H1 (cell line): ENCODE results near the gene SHQ1. TPM values are rescaled to one million over a fixed set of nuclear protein-coding genes. Genes with fewer than 3 reads are reported as not detected.

Experiments
- CTCF ChIA-PET: fragments of 300-600 bp; sonication (Branson Sonifier 250); formaldehyde crosslinking; loops from one replicate; lab custom pipeline; 2021; ENCODE audit not compliant: partially characterized antibody; lab: Charles Lee
- POLR2A ChIA-PET: fragments of 300-600 bp; sonication (Branson Sonifier 250); formaldehyde crosslinking; loops from one replicate; lab custom pipeline; 2021; ENCODE audit warnings: inconsistent platforms; ENCODE audit not compliant: partially characterized antibody; lab: Charles Lee
- DNase-seq, 2 experiments: peaks; one replicate each; pipeline versions ENCODE4 v3.0.0 to v3.0.0-alpha.2; 2010 to 2022; ENCODE audit warnings: low spot score in 2 of 2, low read depth in 1 of 2, mixed read lengths in 1 of 2
- FAIRE-seq: peaks from 2 replicates; lab custom pipeline; 2011; peaks lifted over from hg19 to GRCh38; lab: Jason Lieb, UNC
- H2AFZ ChIP-seq: 2 replicates; pipeline ENCODE4 v1.8.1; 2012; ENCODE audit warnings: low read length, inconsistent platforms
- H2AK5ac ChIP-seq: 2 replicates; pipeline ENCODE4 v1.6.1; 2013; ENCODE audit warnings: low read depth, low read length
- H2BK120ac ChIP-seq: replicated peaks from 2 replicates; pipeline ENCODE3; 2013; ENCODE audit warnings: low read depth, low read length, inconsistent platforms
- H2BK12ac ChIP-seq: 2 replicates; pipeline ENCODE4 v1.6.1; 2013; ENCODE audit warnings: low read depth, low read length
- H2BK15ac ChIP-seq: 2 replicates; pipeline ENCODE4 v1.6.1; 2013; ENCODE audit warnings: low read length
- H2BK20ac ChIP-seq: 2 replicates; pipeline ENCODE4 v1.6.1; 2013; ENCODE audit warnings: low read length
- H2BK5ac ChIP-seq: 2 replicates; pipeline ENCODE4 v1.6.1; 2013; ENCODE audit warnings: low read depth, low read length
- H3K14ac ChIP-seq: 2 replicates; pipeline ENCODE4 v1.6.1; 2013; ENCODE audit warnings: inconsistent platforms; ENCODE audit not compliant: insufficient read length
- H3K18ac ChIP-seq: 2 replicates; pipeline ENCODE4 v1.6.1; 2013; ENCODE audit warnings: low read length; ENCODE audit errors: extremely low read depth
- H3K23ac ChIP-seq: 2 replicates; pipeline ENCODE4 v1.6.1; 2013; ENCODE audit warnings: inconsistent platforms; ENCODE audit not compliant: insufficient read length
- H3K23me2 ChIP-seq: 2 replicates; pipeline ENCODE4 v1.6.1; 2013; ENCODE audit warnings: low read depth, low read length
- H3K27ac ChIP-seq: 2 replicates; pipeline ENCODE4 v1.6.1; 2011; ENCODE audit warnings: low read depth, low read length, inconsistent platforms
- H3K27me3 ChIP-seq, 4 experiments: replicated peaks in 1 of 4; 1 replicate in 1 of 4; 2 replicates in 3 of 4; pipeline versions ENCODE4 v1.6.1 to v1.8.1; 2011 to 2013; ENCODE audit warnings: low read length in 3 of 4, mild to moderate bottlenecking in 3 of 4, inconsistent platforms in 2 of 4, mixed read lengths in 2 of 4, moderate library complexity in 1 of 4; ENCODE audit not compliant: control insufficient read depth in 3 of 4, insufficient read depth in 3 of 4; ENCODE audit errors: extremely low read depth in 1 of 4
- H3K36me3 ChIP-seq, 4 experiments: 2 replicates each; pipeline versions ENCODE4 v1.6.1 to v1.8.1; 2011 to 2013; ENCODE audit warnings: mild to moderate bottlenecking in 4 of 4, low read length in 3 of 4, moderate library complexity in 2 of 4, control low read depth in 1 of 4, inconsistent platforms in 1 of 4; ENCODE audit not compliant: insufficient read depth in 4 of 4, control insufficient read depth in 2 of 4
- H3K4ac ChIP-seq: replicated peaks from 2 replicates; pipeline ENCODE3; 2013; ENCODE audit warnings: low read length, low read depth, mixed read lengths, inconsistent platforms; ENCODE audit not compliant: insufficient read length
- H3K4me1 ChIP-seq, 4 experiments: replicated peaks in 1 of 4; 1 replicate in 1 of 4; 2 replicates in 3 of 4; pipeline versions ENCODE4 v1.6.1 to v1.8.1; 2011 to 2013; ENCODE audit warnings: low read length in 3 of 4, inconsistent platforms in 2 of 4, mixed read lengths in 1 of 4; ENCODE audit not compliant: insufficient read depth in 4 of 4, control insufficient read depth in 3 of 4
- H3K4me2 ChIP-seq, 2 experiments: 2 replicates each; pipeline versions ENCODE4 v1.6.1 to v1.8.1; 2011 to 2013; ENCODE audit warnings: low read depth in 2 of 2, low read length in 2 of 2, control low read depth in 1 of 2, inconsistent platforms in 1 of 2, mild to moderate bottlenecking in 1 of 2; ENCODE audit not compliant: insufficient read depth in 1 of 2
- H3K4me3 ChIP-seq, 4 experiments: fragments of 200-600, 300-600 bp in 1 of 4; sonication (generic), shearing (Covaris generic), sonication (Bioruptor Twin) in 1 of 4; 2 replicates each; pipeline versions ENCODE4 v1.5.1 to v1.8.1; 2011 to 2016; ENCODE audit warnings: low read length in 4 of 4, low read depth in 3 of 4, control low read depth in 2 of 4, inconsistent platforms in 2 of 4, mild to moderate bottlenecking in 2 of 4, mixed read lengths in 1 of 4, moderate library complexity in 1 of 4; ENCODE audit not compliant: insufficient read depth in 2 of 4; ENCODE audit errors: extremely low read depth in 1 of 4
- H3K56ac ChIP-seq: replicated peaks from 2 replicates; pipeline ENCODE3; 2013; ENCODE audit warnings: low read depth, mild to moderate bottlenecking, mixed read lengths, low read length, inconsistent platforms; ENCODE audit not compliant: insufficient read length
- H3K79me1 ChIP-seq: 2 replicates; pipeline ENCODE4 v1.6.1; 2013; ENCODE audit warnings: low read depth, low read length, control low read depth
- H3K79me2 ChIP-seq, 2 experiments: 2 replicates each; pipeline versions ENCODE4 v1.6.1 to v1.8.1; 2012 to 2013; ENCODE audit warnings: low read length in 2 of 2, mild to moderate bottlenecking in 2 of 2, inconsistent platforms in 1 of 2; ENCODE audit not compliant: insufficient read depth in 2 of 2, control insufficient read depth in 1 of 2
- H3K9ac ChIP-seq, 4 experiments: replicated peaks in 1 of 4; 1 replicate in 1 of 4; 2 replicates in 3 of 4; pipeline versions ENCODE4 v1.6.1 to v1.8.1; 2011 to 2013; ENCODE audit warnings: low read depth in 3 of 4, low read length in 3 of 4, control low read depth in 2 of 4, mild to moderate bottlenecking in 2 of 4, moderate library complexity in 2 of 4, inconsistent platforms in 1 of 4; ENCODE audit errors: extremely low read depth in 1 of 4
- H3K9me3 ChIP-seq, 2 experiments: 2 replicates each; pipeline versions ENCODE4 v1.6.1 to v1.8.1; 2012 to 2013; ENCODE audit warnings: mild to moderate bottlenecking in 2 of 2, moderate library complexity in 2 of 2, control low read depth in 1 of 2, inconsistent platforms in 1 of 2, low read depth in 1 of 2, low read length in 1 of 2, mixed read lengths in 1 of 2; ENCODE audit not compliant: insufficient read depth in 2 of 2
- H4K20me1 ChIP-seq, 2 experiments: replicated peaks in 1 of 2; 2 replicates each; pipeline versions ENCODE3 to v1.8.1; 2011 to 2013; ENCODE audit warnings: inconsistent platforms in 2 of 2, low read length in 2 of 2, mild to moderate bottlenecking in 1 of 2; ENCODE audit not compliant: insufficient read depth in 2 of 2, control insufficient read depth in 1 of 2
- H4K5ac ChIP-seq: 2 replicates; pipeline ENCODE4 v1.6.1; 2013; ENCODE audit warnings: low read length, low read depth, mixed read lengths, inconsistent platforms; ENCODE audit not compliant: insufficient read length
- H4K8ac ChIP-seq: 2 replicates; pipeline ENCODE4 v1.8.0; 2013; ENCODE audit warnings: mild to moderate bottlenecking, moderate library complexity, low read length, inconsistent platforms; ENCODE audit not compliant: insufficient read depth; ENCODE audit errors: extremely low read depth
- H4K91ac ChIP-seq: replicated peaks from 2 replicates; pipeline ENCODE3; 2013; ENCODE audit warnings: low read length, mixed read lengths, inconsistent platforms; ENCODE audit not compliant: insufficient read length
- CTBP2 ChIP-seq: IDR thresholded peaks from 2 replicates; pipeline ENCODE4 v1.7.0; 2011; ENCODE audit warnings: borderline replicate concordance, mild to moderate bottlenecking, moderate library complexity, mixed read lengths, low read length; ENCODE audit not compliant: insufficient read depth, insufficient read length
- POU5F1 ChIP-seq: IDR thresholded peaks from 2 replicates; pipeline ENCODE4 v1.6.1; 2011; ENCODE audit warnings: low read depth, mild to moderate bottlenecking, low read length, moderate library complexity
- RAD21 ChIP-seq, 2 experiments: IDR thresholded peaks in 1 of 2; conservative IDR thresholded peaks in 1 of 2; 2 replicates each; pipeline ENCODE4 v1.6.1; 2011; ENCODE audit warnings: low read depth in 2 of 2, low read length in 2 of 2, improper control_type of control experiment in 1 of 2, inconsistent platforms in 1 of 2, mild to moderate bottlenecking in 1 of 2, moderate library complexity in 1 of 2
- TAF1 ChIP-seq: IDR thresholded peaks from 2 replicates; pipeline ENCODE4 v1.6.1; 2011; ENCODE audit warnings: mild to moderate bottlenecking, low read depth, low read length
- polyA plus RNA-seq, 7 experiments: library from polyadenylated mRNA; depleted of rRNA in 3 of 7; stranded (reverse) in 5 of 7; unstranded in 2 of 7; fragments of >200 nt in 5 of 7; fragments of 200-250 nt in 2 of 7; gene quantifications; 1 replicate in 5 of 7; 2 replicates in 1 of 7; 4 replicates in 1 of 7; pipeline versions ENCODE4 v1.2.1 to v1.2.3, GENCODE V29; 2011 to 2013; ENCODE audit warnings: missing spikeins in 2 of 7, mixed read lengths in 2 of 7
- total RNA-seq: library from RNA; stranded (reverse); fragmentation: NEBNext Ultra II Directional; extraction: Animal tissue kit (Norgen Biotek cat#: 25700); gene quantifications from 2 replicates; pipeline ENCODE4 v1.2.1, GENCODE V29; 2021
- TF ChIP-seq, protein P1 (sequence below): IDR thresholded peaks from 2 replicates; pipeline ENCODE4 v1.6.1; 2011; ENCODE audit warnings: low read length, improper control_type of control experiment

SHQ1 gene
- total and polyA plus RNA-seq, 2 of the 8 experiments (the other 6 are each of a cell fraction or from before 2014, with no cell fraction given), result 10.7 to 34.4 TPM

DNA sequence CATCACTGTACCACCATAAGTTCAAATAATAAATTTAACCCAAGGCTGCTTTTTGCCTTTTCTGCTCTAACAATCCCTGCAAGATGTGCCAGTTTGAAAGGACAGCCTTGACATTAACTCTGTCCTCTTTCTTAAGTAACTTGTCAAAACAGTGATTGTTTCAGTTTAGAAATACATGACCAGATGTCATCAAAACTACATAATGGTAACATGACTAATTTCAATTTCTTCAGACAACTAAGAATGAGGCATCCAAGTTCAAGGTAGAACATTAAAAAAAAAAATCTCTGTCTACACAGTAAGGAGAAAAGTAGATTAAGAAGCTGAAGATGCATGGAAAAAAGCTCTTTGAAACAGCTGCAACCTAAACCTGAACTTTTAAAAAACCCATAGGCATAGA, 47.4 kb downstream of the SHQ1 start:
- H3K36me3 ChIP-seq, result no peaks in the 10 kb centered on the region
- DNase-seq (no peak), FAIRE-seq (no peak)
- no peaks in the 10 kb centered on the region for H3K23me2 ChIP-seq
- H2BK120ac ChIP-seq, result no peak overlapping the region
- no peaks in the 10 kb centered on the region for H3K79me2 ChIP-seq
- no peaks in the 10 kb centered on the region for H4K20me1 ChIP-seq
- CTCF ChIA-PET, result interaction anchor here (0.6 to 1.3 kb wide), 2 partner anchors 18 to 233 kb away, joined by 3 read pairs; no protein-coding TSS in a partner anchor
- H3K4ac ChIP-seq, result no peak overlapping the region
- H2BK5ac ChIP-seq, result no peak overlapping the region
- no peak overlapping the region for H2AK5ac ChIP-seq
- no peak overlapping the region for H3K27ac ChIP-seq
- no peaks in the 10 kb centered on the region for H3K79me1 ChIP-seq
- POLR2A ChIA-PET, result no interaction called here
- H3K18ac ChIP-seq, result no peak overlapping the region
- no peak overlapping the region for H3K23ac ChIP-seq
- H2BK20ac ChIP-seq, result no peak overlapping the region
- H3K4me2 ChIP-seq, result no peak overlapping the region
- H3K9me3 ChIP-seq, result no peaks in the 10 kb centered on the region
- H2AFZ ChIP-seq, result no peak overlapping the region
- H3K56ac ChIP-seq, result no peak overlapping the region
- H4K8ac ChIP-seq, result no peak overlapping the region
- no peak overlapping the region for H3K9ac ChIP-seq
- H4K5ac ChIP-seq, result no peak overlapping the region
- H2BK15ac ChIP-seq, result no peak overlapping the region
- H2BK12ac ChIP-seq, result no peak overlapping the region
- peaks cover 0 to 5% (median 3%) of the 10 kb centered on the region in 4 experiments; a peak in 4 of 7 replicates for H3K4me1 ChIP-seq
- no peak overlapping the region for H4K91ac ChIP-seq
- H3K14ac ChIP-seq, result no peak overlapping the region
- H3K27me3 ChIP-seq, result no peaks in the 10 kb centered on the region
- no peak overlapping the region for H3K4me3 ChIP-seq
- TF ChIP-seq CTBP2 (no peak), TAF1 (no peak), POU5F1 (no peak), RAD21 (IDR thresholded peaks at IDR 0.05 in 1 of 2, conservative IDR thresholded peaks at IDR 0.05 in 1 of 2; ENCODE audit: low read depth in 2 of 2, low read length in 2 of 2) (no peak)
- TF ChIP-seq, protein P1, sequence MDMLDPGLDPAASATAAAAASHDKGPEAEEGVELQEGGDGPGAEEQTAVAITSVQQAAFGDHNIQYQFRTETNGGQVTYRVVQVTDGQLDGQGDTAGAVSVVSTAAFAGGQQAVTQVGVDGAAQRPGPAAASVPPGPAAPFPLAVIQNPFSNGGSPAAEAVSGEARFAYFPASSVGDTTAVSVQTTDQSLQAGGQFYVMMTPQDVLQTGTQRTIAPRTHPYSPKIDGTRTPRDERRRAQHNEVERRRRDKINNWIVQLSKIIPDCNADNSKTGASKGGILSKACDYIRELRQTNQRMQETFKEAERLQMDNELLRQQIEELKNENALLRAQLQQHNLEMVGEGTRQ, result no peak
